ENCODE results near the gene PLEKHG4B.
"Not testable (repeated sequence)": the region's sequence is repeated elsewhere in the genome, so short reads cannot be mapped to it uniquely, and the experiment has no call there.

Gene PLEKHG4B

DNA sequence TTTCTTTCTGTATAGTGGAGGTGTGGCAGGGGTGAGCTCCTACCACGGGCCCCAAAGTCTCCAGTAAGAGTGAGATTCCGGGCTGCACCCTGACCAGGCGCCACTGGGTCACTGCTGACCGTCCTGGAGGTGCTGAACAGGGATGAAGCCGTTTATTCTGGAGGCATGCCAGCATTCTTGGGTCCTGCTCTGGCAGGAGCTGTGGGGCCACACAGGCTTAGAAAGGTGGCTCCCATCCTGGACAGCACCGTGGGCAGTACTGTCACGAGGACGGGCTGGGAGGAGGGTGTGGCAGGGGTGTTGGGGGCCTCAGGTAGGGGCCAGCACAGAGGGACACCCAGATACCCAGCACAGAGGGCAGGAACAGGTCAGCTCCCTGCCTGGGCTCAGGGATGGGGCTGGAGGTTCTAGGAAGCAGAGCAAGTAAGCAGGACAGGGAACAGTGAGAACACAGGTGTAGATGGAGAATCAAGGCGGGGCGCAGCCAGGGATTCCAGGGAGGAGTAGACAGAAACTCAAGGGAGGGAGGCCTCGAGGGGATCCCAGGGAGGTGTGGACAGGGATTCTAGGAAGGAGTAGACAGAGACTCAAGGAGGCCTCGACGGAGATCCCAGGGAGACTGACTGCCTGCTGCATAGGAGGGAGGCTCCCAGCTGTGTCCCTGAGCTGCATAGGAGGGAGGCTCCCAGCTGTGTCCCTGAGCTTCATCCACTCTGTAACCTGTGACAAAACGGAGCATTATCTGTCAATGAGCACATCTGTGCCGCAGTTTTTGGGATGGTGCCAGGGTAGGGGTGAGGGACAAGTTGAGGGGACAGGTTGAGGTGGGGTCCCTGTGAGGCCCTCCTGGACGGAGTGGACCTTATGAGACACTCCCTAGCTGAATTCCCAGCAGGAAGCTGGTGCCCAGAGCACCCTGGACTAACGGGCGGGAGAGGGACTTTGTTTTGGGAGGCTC, 1.1 kb upstream of the PLEKHG4B start:
- in situ Hi-C loops (cut with HindIII; ENCODE audit: low pct_unique_long_range_greater_than_20kb, low sequenced_read_pairs): no loop called here
- peak; percentile 85 to 96 for DNase-seq (ENCODE audit: low read depth in 1 of 2, low spot score in 1 of 2)

DNA sequence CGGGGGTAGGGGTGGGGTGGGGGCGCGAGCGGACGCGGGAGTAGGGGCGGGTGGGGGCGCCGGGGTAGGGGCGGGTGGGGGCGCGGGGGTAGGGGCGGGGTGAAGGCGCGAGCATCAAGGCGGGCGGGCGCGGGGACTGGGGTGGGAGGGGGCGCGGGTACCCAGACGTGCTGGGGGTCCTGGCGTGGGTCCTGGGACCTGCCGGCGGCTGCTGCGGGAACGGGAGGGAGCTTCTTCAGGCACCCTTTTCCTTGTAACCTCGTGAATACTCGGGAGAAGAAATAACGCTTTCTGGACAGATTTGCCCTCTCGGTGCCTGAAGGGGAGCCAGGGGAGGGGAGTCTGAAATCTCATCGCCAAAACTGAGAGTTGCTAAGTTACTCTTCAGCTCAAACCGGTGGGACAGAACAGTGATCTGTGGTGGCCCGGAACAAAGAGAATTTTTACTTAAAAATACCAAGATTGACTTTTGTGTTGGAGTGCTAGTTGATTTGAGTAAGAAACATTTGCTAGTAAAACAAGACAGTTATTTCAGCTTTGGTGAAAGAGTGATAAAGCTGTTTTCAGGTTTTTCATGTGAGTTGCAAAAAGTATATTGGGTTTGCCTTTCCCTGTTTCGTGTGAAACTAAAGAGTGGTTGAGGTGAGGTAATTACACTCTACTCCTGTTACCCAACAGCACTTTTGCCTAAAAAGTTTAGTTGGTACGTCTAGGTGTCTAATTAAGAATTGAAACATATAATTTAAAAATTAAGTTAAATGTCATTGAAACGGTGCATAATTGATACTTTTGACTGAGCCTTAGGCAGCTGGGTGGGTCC, 643 bp downstream of the PLEKHG4B start:
- TF ChIP-seq JUND (IDR thresholded peaks at IDR 0.05; ENCODE audit: low read depth): no peak
- in situ Hi-C loops (cut with HindIII; ENCODE audit: low pct_unique_long_range_greater_than_20kb, low sequenced_read_pairs): no loop called here
- DNase-seq (ENCODE audit: low read depth in 1 of 2, low spot score in 1 of 2): no peak

More for the DNA sequence above, 1.1 kb upstream of the PLEKHG4B start:
- TF ChIP-seq JUND (IDR thresholded peaks at IDR 0.05; ENCODE audit: low read depth): no peak

DNA sequence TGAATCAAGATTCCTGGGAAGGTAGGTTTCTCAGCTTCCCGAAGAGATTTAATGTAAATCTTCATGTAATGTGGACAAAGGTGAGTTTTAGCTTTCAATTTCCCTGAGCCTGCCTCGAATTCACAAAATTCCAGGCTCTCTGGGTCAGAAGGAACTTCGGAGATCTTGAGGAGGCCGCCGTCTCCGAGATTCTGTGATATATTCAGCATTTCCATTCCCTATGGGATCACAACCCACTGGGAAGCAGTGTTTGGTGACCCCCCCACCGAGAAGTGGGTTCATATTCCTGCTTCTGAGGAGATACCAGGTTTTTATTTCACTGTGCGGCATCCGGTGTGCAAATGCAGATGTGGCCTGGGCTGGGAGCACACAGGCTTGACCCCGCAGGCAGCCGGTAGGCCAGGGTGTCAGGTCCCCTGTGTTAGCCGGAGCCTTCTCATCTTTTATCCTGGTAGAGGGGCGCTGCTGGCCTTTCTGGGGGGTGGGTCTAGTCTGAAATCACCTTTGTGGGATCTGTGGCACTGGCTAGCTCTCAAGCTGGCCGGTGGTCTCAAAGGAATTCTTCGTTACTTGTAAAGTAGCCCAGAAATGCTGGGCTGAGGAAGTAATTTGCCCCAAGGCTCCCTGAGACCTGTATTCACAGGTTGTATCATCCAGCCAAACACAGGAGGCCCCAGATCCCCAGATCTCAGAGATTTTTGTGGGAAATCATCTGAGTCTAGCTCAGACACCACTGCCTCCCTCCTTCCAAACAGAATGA, 1.4 kb downstream of the PLEKHG4B start:
- no peak for TF ChIP-seq JUND (IDR thresholded peaks at IDR 0.05; ENCODE audit: low read depth)
- in situ Hi-C loops (cut with HindIII; ENCODE audit: low pct_unique_long_range_greater_than_20kb, low sequenced_read_pairs): no loop called here
- no peak for DNase-seq (ENCODE audit: low read depth in 1 of 2, low spot score in 1 of 2)

DNA sequence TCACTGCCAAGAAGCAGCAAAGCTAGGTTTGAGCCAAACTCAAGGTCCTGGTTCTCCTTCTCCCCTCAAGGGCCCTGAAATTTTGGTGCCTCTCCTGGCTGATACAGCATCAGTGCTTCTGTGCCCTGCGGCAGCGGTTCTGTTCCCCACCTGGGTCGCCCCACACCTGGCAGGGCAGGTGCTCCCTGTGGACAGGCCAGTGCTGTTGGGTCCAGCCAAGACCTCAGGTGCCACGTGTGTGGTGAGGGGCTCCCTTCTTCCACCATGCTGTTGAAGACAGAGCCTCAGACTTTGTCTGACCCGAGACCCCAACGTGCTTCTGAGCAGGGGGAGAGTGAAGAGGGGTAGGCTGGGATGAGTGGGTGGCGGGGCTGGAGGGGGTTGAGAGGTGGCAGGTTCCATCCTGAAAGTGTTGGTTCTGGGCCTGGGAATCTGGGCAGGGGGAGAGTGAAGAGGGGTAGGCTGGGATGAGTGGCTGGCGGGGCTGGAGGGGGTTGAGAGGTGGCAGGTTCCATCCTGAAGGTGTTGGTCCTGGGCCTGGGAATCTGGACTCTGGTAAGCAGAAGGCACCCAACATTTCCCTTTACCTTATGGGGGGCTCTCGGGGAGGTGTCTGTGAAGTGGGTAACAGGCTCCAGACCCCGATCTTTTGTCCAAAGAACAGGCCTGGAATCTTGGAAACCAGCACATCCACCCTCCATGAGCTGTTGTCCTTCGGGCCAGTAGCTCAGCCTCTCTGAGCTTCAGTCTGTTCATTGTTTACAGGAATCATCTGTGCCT, 2.3 kb downstream of the PLEKHG4B start:
- no peak for TF ChIP-seq JUND (IDR thresholded peaks at IDR 0.05; ENCODE audit: low read depth)

DNA sequence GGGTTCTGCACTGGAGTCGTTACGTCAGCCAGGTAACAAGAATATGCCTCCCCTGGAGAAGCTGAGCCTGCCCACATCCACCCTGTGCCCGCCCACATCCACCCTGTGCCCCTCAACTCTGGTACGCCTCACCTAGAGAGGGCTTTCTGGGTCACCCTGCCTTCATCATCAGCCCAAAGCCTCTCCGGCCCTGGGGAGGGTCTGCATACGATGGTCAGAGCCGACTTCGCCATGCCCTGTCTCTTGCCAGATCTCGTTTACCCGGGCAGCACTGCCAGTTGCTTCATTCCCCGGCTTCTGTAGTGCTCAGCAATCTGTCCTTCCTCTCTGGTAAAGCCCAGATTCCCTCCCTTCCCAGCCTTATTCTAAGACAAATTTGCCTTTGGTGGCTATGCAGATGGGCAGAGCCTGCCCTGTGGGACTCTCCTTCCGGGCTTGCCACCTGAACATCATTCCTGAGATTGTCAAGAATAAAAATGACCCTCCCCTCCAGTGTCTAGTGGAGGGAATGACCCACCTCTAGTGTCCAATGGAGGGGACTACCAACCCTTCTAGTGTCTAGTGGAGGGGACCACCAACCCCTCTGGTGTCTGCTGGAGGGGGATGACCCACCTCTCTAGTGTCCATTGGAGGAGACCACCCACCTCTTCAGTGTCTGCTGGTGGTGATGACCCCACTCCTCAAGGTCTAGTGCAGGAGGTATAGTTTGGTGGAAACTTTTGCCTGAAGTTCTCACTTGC, 3.4 kb downstream of the PLEKHG4B start:
- no peak for DNase-seq (ENCODE audit: low read depth in 1 of 2, low spot score in 1 of 2)
- in situ Hi-C loops (cut with HindIII; ENCODE audit: low pct_unique_long_range_greater_than_20kb, low sequenced_read_pairs): no loop called here
- TF ChIP-seq JUND (IDR thresholded peaks at IDR 0.05; ENCODE audit: low read depth): no peak

More for the DNA sequence above, 2.3 kb downstream of the PLEKHG4B start:
- no peak for DNase-seq (ENCODE audit: low read depth in 1 of 2, low spot score in 1 of 2)
- in situ Hi-C loops (cut with HindIII; ENCODE audit: low pct_unique_long_range_greater_than_20kb, low sequenced_read_pairs): no loop called here

DNA sequence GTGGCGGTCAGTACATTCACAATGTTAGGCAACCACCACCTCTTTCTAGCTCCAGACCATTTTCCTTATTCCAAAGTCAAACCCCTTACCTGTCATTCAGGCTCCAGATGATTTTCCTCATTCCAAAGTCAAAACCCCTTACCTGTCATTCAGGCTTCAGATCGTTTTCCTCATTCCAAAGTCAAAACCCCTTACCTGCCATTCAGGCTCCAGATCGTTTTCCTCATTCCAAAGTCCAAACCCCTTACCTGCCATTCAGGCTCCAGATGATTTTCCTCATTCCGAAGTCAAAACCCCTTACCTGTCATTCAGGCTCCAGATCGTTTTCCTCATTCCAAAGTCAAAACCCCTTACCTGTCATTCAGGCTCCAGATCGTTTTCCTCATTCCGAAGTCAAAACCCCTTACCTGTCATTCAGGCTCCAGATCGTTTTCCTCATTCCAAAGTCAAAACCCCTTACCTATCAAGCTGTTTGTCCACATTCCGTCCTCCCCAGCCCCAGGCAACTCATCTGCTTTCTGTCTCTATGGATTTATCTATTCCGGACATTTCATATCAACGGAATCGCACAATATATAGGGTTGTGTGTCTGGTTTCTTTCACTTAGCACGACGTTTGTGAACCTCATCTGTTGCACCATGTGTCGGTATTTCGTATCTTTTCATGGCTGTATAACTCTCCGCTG, 5.2 kb downstream of the PLEKHG4B start:
- in situ Hi-C loops (cut with HindIII; ENCODE audit: low pct_unique_long_range_greater_than_20kb, low sequenced_read_pairs): no loop called here
- TF ChIP-seq JUND (IDR thresholded peaks at IDR 0.05; ENCODE audit: low read depth): no peak; the same call in 1 of the 2 replicates

DNA sequence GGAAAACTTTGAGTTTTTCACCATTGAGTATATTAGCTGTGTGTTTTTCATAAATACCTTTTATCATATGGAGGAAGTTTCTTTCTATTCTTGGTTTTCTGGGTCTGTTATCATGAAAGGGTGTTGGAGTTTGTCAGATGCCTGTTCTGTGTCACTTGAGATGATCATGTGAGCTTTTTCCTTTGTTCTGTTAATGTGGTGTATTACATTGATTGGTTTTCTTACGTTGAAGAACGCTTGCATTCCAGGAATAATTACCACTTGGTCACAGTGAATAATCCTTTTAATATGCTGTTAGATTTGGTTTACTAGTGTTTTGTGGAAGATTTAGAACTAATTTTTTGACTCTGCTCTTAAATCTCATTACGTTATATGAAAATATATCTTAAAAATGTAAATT, 7.8 kb downstream of the PLEKHG4B start:
- DNase-seq (ENCODE audit: low read depth in 1 of 2, low spot score in 1 of 2): no peak
- in situ Hi-C loops (cut with HindIII; ENCODE audit: low pct_unique_long_range_greater_than_20kb, low sequenced_read_pairs): no loop called here
- no peak for TF ChIP-seq JUND (IDR thresholded peaks at IDR 0.05; ENCODE audit: low read depth)

More for the DNA sequence above, 5.2 kb downstream of the PLEKHG4B start:
- peak in 1 of 2 experiments; percentile 71 for DNase-seq (ENCODE audit: low read depth in 1 of 2, low spot score in 1 of 2)

DNA sequence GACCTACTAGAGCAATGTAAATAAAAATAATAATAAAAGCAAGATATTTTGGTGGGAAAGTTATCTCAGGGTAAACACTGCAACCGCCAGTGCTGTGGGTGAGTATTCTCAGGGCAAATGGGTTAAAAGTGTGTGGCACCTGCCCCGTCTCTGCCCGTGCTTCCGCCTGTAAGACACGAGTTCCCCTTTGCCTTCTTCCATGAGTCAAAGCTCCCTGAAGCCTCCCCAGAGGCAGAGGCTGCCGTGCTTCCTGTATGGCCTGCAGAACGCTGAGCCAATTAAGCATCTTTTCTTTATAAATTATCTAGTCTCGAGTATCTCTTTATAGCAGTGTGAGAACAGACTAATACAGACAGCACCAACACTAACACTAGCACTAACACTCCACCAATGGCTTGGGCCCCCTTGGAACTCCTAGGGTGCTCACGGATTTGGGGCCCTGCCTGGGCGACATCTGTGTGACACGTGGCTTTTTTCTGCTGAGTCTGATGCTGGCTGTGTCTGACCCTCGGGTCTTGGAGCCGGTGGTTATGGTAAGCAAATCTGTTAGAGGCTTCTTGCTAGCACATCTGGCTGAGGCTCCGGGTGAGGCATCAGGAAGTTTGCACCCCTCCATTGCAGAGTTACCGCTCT, 10.6 kb downstream of the PLEKHG4B start:
- in situ Hi-C loops (cut with HindIII; ENCODE audit: low pct_unique_long_range_greater_than_20kb, low sequenced_read_pairs): no loop called here
- DNase-seq (ENCODE audit: low read depth in 1 of 2, low spot score in 1 of 2): no peak
- no peak for TF ChIP-seq JUND (IDR thresholded peaks at IDR 0.05; ENCODE audit: low read depth)

DNA sequence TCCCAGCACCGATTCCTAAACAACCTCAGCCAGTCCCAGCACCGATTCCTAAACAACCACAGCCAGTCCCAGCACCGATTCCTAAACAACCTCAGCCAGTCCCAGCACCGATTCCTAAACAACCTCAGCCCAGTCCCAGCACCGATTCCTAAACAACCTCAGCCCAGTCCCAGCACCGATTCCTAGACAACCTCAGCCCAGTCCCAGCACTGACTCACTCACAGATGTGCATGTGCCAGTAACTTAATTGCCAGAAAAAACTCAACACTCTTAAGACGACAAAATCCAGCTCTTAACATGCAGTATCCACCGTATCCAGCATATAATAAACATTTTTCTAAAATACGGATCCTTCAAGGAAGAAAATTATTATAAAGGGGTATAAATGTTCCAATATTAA, 12.1 kb downstream of the PLEKHG4B start:
- in situ Hi-C loops (cut with HindIII; ENCODE audit: low pct_unique_long_range_greater_than_20kb, low sequenced_read_pairs); DNase-seq (ENCODE audit: low read depth in 1 of 2, low spot score in 1 of 2): not testable (repeated sequence)

DNA sequence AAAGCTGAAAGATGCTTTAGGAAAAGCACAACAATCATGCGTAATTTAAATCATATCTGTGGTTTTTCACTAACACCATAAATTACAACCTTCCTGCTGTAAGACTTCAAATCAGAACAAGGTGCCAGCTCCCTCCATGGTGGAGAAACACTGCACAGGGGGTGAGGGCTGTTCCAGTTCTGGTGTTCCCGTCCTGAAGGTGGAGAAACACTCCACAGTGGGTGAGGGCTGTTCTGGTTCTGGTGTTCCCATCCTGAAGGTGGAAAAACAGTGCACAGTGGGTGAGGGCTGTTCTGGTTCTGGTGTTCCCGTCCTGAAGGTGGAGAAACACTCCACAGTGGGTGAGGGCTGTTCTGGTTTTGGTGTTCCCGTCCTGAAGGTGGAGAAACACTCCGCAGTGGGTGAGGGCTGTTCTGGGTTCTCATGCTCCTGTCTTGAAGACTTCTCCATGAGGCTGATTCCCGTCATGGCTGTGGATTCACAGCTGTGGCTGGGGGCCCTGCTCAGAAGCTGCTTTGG, 12.9 kb downstream of the PLEKHG4B start:
- no peak for DNase-seq (ENCODE audit: low read depth in 1 of 2, low spot score in 1 of 2)
- in situ Hi-C loops (cut with HindIII; ENCODE audit: low pct_unique_long_range_greater_than_20kb, low sequenced_read_pairs): no loop called here
- TF ChIP-seq JUND (IDR thresholded peaks at IDR 0.05; ENCODE audit: low read depth): no peak

Data from T47D (cell line).